NB4 (cell line): ENCODE data around the gene RPL27A.

Source experiments
- CTCF ChIP-seq: IDR thresholded peaks from one replicate; pipeline ENCODE4 v1.5.1; 2012; ENCODE audit warnings: low read depth, low read length
- MAX ChIP-seq: IDR thresholded peaks from 2 replicates; pipeline ENCODE4 v1.6.1; 2011; ENCODE audit warnings: low read depth, low read length
- MYC ChIP-seq: IDR thresholded peaks from 2 replicates; pipeline ENCODE4 v1.6.1; 2011; ENCODE audit warnings: low read depth, low read length
- POLR2A ChIP-seq: IDR thresholded peaks from 2 replicates; pipeline ENCODE4 v1.6.1; 2011; ENCODE audit warnings: mild to moderate bottlenecking; ENCODE audit not compliant: insufficient read length; ENCODE audit errors: extremely low read depth

- TF ChIP-seq CTCF (no peak), POLR2A (no peak), MYC (no peak), MAX (no peak)
These were observed 8.1 kb downstream of the RPL27A start for GRCh38 chr11:8690374-8691342.
